Fibroblast of pulmonary artery (primary cell): Measurements from ENCODE around the gene SBNO2.
A peak's percentile ranks its signal among the peaks of the same experiment; 100 is the strongest.

Experiments
- DNase-seq: peaks from one replicate; pipeline ENCODE4 v3.0.0-alpha.2; 2010; ENCODE audit warnings: low read depth
- H3K4me3 ChIP-seq: replicated peaks from 2 replicates; pipeline ENCODE4 v1.5.1; 2011; ENCODE audit warnings: low read depth, mild to moderate bottlenecking, control low read depth, low read length, moderate library complexity
- TF ChIP-seq, protein P1 (sequence below): IDR thresholded peaks from 2 replicates; pipeline ENCODE4 v1.5.1; 2011; ENCODE audit warnings: mild to moderate bottlenecking, control low read depth, low read length, inconsistent platforms; ENCODE audit errors: missing control alignments

The SBNO2 gene

DNA sequence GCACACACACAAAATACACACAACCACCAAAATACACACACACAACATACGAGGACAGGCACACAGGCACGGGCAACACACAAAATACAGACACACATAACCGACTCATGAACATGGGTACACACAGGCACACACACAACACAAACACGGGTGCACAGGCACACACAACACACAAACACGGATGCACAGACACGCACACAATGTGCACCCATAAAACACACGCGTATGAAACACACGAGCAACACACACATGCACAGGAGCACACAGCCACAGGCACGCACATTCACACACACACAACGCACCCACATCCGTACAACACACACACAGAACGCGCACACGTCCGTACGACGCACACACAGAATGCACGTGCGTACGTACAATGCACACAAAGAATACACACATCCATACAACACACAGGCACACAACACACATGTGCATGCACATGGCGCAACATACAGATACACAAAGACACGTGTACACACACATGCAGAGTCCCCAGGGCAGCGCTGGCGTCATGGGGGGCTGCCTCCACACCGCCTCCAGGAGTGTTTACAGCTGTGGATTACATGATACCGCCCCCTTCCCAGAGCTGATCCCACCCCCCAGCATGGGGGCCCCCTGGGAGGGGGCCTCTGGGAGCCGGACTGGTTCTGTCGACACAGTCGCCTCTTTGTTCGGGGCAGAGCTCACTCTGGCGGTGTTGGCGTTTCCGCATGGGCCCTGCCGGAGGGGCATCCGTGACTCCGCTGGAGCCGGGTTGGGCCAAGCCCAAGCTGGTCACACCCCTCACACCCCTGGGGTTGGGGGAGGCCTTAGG, 2.9 kb downstream of the SBNO2 start:
- peak overlapping the region; percentile 88 for H3K4me3 ChIP-seq
- DNase-seq, result no peak
- TF ChIP-seq, protein P1, sequence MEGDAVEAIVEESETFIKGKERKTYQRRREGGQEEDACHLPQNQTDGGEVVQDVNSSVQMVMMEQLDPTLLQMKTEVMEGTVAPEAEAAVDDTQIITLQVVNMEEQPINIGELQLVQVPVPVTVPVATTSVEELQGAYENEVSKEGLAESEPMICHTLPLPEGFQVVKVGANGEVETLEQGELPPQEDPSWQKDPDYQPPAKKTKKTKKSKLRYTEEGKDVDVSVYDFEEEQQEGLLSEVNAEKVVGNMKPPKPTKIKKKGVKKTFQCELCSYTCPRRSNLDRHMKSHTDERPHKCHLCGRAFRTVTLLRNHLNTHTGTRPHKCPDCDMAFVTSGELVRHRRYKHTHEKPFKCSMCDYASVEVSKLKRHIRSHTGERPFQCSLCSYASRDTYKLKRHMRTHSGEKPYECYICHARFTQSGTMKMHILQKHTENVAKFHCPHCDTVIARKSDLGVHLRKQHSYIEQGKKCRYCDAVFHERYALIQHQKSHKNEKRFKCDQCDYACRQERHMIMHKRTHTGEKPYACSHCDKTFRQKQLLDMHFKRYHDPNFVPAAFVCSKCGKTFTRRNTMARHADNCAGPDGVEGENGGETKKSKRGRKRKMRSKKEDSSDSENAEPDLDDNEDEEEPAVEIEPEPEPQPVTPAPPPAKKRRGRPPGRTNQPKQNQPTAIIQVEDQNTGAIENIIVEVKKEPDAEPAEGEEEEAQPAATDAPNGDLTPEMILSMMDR, result no peak

DNA sequence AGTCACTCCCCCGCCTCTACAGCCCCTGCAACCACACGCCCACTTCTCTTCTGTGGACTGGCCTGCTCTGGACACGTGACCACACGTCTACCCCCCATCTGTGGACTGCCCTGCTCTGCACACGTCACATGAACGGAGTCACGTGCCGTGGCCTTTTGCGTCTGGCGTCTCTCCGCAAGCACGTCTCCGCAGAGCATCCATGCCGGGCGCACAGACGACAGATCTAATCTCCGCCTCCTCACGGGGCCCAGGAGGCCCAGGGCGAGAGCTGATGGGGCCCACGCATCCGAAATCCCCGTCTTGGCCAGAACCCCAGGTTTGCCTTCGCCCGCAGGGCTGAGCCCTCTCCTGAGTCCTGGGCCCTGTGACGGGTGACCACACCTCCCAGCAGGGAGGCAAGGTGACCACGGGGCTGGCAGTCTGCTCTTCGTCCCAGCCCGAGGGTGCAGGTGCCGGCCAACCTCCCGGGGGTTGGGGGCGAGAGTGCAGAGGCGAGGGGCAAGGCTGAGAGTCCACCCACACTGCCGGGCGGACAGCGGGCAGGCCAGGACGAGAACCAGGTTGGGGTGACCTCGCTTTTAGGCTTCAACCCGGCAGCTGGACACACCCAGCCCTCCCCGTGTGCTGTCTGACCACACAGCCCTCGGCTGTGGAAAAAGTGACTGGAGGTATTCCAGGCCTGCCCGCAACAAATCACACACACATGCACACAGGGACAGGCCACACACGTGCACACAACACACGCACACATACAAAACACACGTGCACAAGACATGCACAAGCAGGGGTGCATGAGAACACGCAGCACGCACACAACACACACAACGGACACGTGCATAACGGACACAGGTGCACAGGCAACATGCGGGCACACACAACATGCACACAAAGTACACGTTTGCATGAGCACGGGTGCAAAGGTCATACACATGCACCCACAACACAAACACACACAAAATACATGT, 3.9 kb downstream of the SBNO2 start:
- no peak overlapping the region for H3K4me3 ChIP-seq
- peak; percentile 47 for DNase-seq
- TF ChIP-seq, protein P1, result no peak

DNA sequence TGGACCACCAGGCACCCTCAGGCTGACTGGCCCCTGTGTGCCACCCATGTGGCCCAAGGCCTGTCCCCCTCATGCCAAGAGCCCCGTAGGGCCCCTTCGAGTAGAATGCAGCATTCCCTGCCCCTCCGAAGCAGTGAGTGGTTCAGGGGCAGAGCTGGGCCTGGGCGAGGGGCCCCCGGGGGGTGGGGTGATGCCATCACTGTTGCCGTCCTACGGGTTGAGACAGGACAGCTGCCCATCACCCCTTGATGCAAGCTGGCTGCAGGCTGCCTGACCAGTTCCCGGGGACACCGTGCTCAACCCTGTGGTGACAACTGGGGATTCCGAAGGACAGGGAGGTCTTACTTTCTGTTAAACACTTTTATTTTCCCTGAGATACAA, 4.7 kb downstream of the SBNO2 start:
- H3K4me3 ChIP-seq, result no peak overlapping the region
- no peak for DNase-seq
- TF ChIP-seq, protein P1, result no peak

DNA sequence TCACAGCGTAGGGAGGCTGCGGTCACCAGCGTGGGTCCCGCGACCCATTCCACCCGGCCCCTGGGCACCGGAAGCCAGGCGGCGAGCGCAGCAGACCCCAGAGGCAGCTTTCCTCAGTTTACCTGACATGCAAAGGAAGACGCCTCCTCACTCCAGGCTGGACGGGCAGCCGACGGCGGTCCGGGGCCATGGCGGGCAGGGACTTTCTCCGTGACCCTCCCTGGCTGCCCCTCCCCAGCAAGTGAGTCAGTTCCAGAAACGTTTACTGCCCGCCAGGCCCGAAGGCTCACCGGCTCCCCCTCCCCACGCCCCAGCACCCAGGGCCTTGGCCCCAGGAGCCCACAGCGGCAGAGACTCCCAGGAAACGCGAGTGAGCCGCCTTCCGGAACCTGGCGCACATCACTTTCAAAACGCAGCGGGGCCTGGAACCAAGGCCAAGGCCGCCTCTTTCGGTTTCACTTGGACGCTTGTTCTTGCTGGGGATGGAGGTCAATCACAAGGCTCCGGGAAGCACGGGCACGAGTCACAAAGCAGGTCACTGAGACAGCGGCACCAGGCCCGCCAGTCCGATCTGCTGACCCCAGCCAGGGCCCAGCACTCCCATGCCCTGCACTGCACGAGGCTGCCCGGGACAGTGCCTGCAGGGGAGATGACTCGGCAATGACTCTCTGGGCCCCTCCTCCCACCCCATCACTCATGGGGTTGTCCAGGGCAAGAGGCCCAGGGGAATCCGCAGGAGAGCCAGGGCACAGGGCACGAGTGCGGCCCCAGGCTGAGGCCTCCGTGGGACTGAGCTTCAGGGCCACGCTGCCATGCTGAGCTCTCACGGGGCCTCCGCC, 5.3 kb downstream of the SBNO2 start:
- TF ChIP-seq, protein P1, result no peak
- no peak overlapping the region for H3K4me3 ChIP-seq
- peak; percentile 46 for DNase-seq

DNA sequence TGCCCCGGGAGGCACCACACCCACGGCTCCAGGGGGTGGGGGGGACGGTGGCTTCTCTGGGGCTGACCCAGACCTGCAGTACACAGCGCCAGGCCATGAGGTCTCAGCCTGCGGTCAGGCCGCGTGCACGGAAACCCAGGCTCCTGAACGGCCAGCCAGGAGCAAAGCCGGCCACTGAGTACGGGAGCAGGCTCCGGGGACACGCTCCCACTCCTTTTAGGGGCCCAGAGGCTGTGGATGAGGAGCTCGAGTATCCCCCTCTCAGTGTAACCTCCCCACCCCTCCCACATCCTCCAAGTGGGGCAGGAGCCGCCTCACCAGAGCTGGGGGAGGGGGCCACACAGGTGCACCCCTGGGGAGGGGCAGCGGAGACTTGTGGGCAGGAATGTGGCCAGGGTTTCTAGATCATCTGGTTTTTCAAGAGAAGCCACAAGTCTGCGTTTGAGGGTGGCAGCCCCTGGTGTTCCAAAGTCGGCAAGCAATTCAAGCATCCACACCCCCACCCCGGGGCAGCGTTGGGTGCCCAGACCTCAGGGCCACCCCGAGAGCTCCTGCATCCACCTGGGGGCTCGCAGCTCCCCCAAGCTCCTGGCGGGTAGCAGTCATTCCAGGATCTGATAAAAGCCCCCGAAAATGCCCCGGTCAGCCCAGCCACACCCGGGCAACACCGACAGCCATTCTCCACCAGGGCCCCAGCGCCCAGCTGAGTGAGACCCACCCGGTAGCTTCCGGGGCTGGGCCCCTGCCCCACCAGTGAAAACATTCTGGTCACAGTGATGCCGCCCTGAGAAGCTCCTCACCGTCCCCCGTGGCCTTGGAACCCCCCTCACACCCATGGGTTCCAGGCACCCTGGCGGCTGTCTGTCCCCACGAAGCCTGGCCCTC, 6.1 kb downstream of the SBNO2 start:
- TF ChIP-seq, protein P1, result no peak
- no peak for DNase-seq
- no peak overlapping the region for H3K4me3 ChIP-seq
